Retinal pigment epithelial cell (primary cell): Measurements from ENCODE around the gene GID4.

ENCODE experiments used
- DNase-seq: peaks from one replicate; pipeline ENCODE4 v3.0.0-alpha.2; 2010; ENCODE audit warnings: low read depth
- H3K4me3 ChIP-seq: 2 replicates; pipeline ENCODE4 v1.5.1; 2011; ENCODE audit warnings: mild to moderate bottlenecking, low read length, control low read depth, moderate library complexity
- TF ChIP-seq, protein P1 (sequence below): conservative IDR thresholded peaks from 2 replicates; pipeline ENCODE4 v1.5.1; 2011; ENCODE audit warnings: low read depth, low read length, control low read depth, inconsistent platforms

Gene GID4

DNA sequence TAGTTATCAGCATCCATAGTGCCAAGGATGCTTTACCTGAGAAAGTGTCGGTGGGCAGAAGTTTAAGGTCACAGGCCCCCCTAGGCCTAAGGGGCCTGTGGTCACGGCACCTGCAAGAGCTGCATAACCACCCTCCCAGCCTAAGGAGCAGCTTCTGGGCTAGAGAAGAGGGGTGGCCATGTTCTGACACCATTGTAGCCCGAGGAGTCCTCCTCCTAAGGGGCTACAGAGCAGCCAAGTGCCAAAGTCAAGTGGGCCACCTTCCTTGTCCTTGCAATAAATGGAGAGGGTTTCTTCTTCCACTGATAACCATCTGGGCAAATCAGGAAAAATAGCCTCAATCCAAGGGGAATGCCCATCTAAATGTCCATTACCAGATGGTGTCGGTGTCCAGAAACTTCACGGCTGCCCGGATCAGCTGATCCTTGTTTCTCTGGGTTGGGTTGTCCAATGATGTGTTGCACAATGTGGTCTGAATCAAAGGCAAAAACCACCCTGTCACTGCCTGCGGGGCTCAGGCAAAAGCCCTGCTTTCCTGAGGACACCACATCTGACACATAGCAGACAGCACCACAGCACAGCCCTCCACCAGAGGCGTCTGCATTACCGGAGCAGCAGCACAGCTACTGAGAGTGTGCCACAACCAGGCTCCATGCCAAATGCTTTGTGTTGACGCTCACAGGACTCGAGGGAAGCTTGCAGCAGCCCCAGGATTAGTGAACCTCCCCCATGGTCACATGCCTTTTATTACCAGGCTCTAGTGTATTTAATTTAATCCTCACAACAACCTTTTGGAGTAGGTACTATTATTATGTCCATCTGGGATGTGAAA lies 13.0 kb upstream of the GID4 start:
- TF ChIP-seq, protein P1, sequence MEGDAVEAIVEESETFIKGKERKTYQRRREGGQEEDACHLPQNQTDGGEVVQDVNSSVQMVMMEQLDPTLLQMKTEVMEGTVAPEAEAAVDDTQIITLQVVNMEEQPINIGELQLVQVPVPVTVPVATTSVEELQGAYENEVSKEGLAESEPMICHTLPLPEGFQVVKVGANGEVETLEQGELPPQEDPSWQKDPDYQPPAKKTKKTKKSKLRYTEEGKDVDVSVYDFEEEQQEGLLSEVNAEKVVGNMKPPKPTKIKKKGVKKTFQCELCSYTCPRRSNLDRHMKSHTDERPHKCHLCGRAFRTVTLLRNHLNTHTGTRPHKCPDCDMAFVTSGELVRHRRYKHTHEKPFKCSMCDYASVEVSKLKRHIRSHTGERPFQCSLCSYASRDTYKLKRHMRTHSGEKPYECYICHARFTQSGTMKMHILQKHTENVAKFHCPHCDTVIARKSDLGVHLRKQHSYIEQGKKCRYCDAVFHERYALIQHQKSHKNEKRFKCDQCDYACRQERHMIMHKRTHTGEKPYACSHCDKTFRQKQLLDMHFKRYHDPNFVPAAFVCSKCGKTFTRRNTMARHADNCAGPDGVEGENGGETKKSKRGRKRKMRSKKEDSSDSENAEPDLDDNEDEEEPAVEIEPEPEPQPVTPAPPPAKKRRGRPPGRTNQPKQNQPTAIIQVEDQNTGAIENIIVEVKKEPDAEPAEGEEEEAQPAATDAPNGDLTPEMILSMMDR: peak; percentile 28
- no peak overlapping the region for H3K4me3 ChIP-seq
- peak; percentile 97 for DNase-seq

DNA sequence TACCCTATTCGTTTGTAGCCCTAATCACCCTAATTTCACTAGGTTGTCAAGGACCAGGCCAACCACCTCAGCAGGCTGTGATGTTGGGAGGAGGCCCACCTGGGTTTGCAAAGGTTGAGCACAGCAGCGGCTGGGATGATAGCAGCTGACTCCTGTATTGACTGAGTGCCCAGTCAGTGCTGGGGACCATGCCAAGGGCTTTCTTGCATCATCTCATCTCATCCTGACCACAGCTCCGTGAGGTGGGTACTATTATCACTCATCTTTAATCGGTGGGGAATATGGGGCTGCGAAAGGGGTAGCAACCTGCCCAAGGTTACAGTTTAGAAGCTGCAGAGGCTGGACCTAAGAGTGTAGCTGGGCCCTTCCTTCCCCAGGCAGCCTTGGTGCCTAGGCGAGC lies 11.9 kb upstream of the GID4 start:
- TF ChIP-seq, protein P1: no peak
- H3K4me3 ChIP-seq: no peak overlapping the region
- no peak for DNase-seq

DNA sequence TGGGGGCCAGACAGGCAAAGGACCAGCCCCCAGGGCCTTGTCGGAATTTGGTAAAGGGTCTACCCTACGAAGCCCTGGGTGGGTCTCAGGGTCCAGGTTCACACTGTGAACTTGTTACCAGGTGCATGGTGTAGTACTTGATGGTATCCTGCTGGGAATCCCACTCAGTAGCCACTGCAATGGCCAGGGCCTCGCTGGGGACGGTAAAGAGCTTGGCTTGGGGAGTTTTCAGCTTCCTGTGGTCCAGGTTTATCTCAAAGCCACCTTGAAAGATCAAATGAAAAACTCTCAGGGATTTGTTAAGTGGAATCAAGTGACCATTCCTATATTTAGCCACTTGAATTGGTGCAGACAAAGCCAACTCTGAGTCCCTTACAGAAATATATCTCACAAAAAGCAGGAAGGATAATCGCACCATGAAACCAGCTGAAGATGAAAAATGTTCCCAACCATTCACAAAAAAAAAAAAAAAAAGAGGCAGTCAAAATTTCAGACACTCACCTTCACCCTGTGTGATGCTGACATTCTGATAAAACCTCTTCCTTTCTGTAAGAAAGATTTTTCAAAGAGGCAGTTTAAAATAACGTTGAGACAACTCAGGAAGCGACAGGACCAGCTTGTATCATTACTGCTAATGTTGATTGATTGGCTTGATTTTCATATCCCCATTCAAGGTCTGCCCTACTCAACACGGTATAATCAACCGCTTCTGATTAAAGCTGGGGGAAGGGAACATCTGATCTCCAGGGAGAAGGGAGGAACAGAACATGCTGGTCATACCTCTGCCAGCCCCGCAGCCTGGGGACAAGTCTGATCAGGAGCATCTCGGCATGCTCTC lies 10.9 kb upstream of the GID4 start:
- H3K4me3 ChIP-seq: no peak overlapping the region
- TF ChIP-seq, protein P1: no peak
- no peak for DNase-seq

DNA sequence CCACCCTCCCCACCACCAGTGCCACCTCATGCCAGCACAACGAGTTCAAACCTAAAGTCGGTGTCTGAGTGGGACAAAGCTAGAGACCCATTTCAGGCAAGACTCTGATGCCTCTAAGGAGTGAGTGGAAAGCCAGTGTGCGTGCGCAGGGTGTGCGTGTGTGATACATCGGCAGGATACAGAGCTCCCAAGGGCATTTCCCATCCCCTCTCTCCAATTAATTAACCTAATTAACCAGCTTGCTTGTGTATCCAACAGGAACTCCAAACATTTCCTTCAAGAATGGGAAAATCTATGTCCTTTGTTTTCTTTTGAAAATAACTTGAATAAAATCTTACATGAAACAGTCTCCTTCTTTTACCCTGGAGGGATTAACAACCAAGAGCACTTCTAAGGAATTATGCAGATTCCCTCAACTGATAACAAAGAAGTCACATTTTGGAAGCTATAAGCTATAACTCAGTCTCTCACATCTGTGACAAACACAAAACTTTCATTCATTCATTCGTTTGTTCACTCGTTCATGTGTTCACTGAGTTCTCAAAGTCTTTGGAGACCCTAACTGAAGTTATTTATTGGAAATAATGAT lies 10.2 kb upstream of the GID4 start:
- TF ChIP-seq, protein P1: no peak
- H3K4me3 ChIP-seq: no peak overlapping the region
- no peak for DNase-seq

DNA sequence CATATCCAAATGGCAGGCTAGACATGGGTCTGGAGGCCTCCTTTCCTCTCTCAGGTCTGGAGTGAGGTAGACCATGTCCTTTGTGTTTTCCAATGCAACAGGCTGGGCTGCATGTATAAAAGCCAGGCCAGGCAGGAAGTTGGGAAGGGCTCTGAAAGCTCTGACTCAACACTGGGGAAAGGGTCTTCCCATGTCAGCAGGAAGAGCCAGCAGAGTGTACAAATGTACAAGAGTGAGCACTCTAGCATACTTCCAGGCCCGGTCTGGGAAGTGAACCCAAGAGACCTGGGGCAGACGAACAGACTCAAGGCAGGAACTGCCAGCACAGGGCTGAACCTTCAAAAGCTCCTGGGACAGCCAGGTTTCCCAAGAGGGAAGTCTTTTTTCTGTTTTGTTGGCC lies 7.3 kb upstream of the GID4 start:
- TF ChIP-seq, protein P1: no peak
- no peak overlapping the region for H3K4me3 ChIP-seq
- DNase-seq: no peak

DNA sequence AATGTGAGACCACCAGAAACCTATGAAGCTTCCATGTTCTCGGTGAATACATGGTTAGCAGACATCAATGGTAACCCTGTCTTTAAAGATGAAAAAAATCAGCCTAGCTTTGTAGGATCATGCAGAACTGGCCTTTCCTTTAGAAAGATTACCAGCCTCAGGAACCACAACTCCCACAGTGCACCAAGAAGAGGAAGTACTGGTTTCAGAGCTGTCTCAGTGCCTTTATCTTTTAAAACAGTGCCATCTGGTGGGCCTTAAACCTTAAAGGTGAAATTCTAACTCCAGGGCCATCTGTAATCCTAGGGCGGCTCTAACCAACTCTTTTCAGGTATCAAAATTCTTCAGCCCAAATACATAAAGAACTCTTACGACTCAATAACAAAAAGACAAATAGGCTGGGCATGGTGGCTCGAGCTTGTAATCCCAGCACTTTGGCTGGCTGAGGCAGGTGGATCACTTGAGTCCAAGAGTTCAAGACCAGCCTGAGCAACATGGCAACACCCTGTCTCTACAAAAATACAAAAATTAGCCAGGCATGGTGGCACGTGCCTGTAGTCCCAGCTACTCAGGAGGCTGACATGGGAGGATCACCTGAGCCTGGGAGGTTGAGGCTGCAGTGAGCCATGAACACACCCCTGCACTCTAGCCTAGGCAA lies 5.6 kb upstream of the GID4 start:
- H3K4me3 ChIP-seq: no peak overlapping the region
- DNase-seq: peak; percentile 66
- TF ChIP-seq, protein P1: peak; percentile 58
